Esophagus mucosa (tissue), 1 donor: ENCODE data around the gene NT5M. TPM values are rescaled to one million over a fixed set of nuclear protein-coding genes. Genes with fewer than 3 reads are reported as not detected.

Source experiments
- ATAC-seq: fragments of 200-7000 bp; cut with Tn5 transposase; one replicate; pipeline ENCODE4 v1.9.1; 2020
- total RNA-seq: library from RNA; stranded (reverse); gene quantifications from one replicate; pipeline ENCODE4 v1.2.4, GENCODE V29; 2023
- donor health status: DM: yes; HTN: yes; CAD: no.

Gene NT5M
- total RNA-seq, 1 donor from 2014 or later = 0.64 TPM

GRCh38 chr17:17343896-17344506, 40.8 kb downstream of the NT5M start:
- no peak for ATAC-seq

- ATAC-seq = no peak
Measured at GRCh38 chr17:17344507-17345293, 41.5 kb downstream of the NT5M start.

- no peak for ATAC-seq
Measured at GRCh38 chr17:17345294-17345597, 42.1 kb downstream of the NT5M start.

GRCh38 chr17:17345686-17346427, 42.7 kb downstream of the NT5M start:
- ATAC-seq = no peak

- no peak for ATAC-seq
Measured at GRCh38 chr17:17346428-17347233, 43.5 kb downstream of the NT5M start.

GRCh38 chr17:17347234-17347955, 44.2 kb downstream of the NT5M start:
- no peak for ATAC-seq

- ATAC-seq = no peak
Measured at GRCh38 chr17:17347956-17348871, 45.0 kb downstream of the NT5M start.

- no peak for ATAC-seq
Measured at GRCh38 chr17:17348872-17349723, 45.9 kb downstream of the NT5M start.

GRCh38 chr17:17349724-17350106, 46.5 kb downstream of the NT5M start:
- no peak for ATAC-seq

GRCh38 chr17:17350491-17351355, 47.5 kb downstream of the NT5M start:
- no peak for ATAC-seq

GRCh38 chr17:17351356-17351891, 48.3 kb downstream of the NT5M start:
- no peak for ATAC-seq

GRCh38 chr17:17351901-17352781, 49.0 kb downstream of the NT5M start:
- no peak for ATAC-seq

- no peak for ATAC-seq
Measured at GRCh38 chr17:17352836-17353624, 49.9 kb downstream of the NT5M start.

GRCh38 chr17:17353625-17354484, 50.7 kb downstream of the NT5M start:
- ATAC-seq = no peak

- peak; percentile 70 for ATAC-seq
Measured at GRCh38 chr17:17354560-17355349, 51.6 kb downstream of the NT5M start.
